Lower lobe of right lung (tissue), 2 donors: Measurements from ENCODE around the gene PRODH. TPM values are rescaled to one million over a fixed set of nuclear protein-coding genes. Genes with fewer than 3 reads are reported as not detected.
"Not testable (repeated sequence)": the region's sequence is repeated elsewhere in the genome, so short reads cannot be mapped to it uniquely, and the experiment has no call there.

Experiments used
- ATAC-seq, 2 donors: fragments of 200-7000 bp; cut with Tn5 transposase; one replicate each; pipeline ENCODE4 v1.9.1; 2020 to 2022; ENCODE audit warnings: mild to moderate bottlenecking in 2 of 2, moderate library complexity in 2 of 2
- DNase-seq: peaks from one replicate; pipeline ENCODE4 v3.0.0-alpha.2; 2020
- H3K27ac ChIP-seq: fragments of 200-600 bp; one replicate; pipeline ENCODE4 v1.8.0; 2022
- H3K27me3 ChIP-seq: fragments of 200-600 bp; one replicate; pipeline ENCODE4 v1.8.0; 2022; ENCODE audit warnings: low read depth
- H3K36me3 ChIP-seq: fragments of 200-600 bp; one replicate; pipeline ENCODE4 v1.8.0; 2022; ENCODE audit warnings: mild to moderate bottlenecking
- H3K4me1 ChIP-seq: fragments of 200-600 bp; one replicate; pipeline ENCODE4 v1.8.0; 2022
- H3K4me3 ChIP-seq: fragments of 200-600 bp; one replicate; pipeline ENCODE4 v1.8.0; 2022; ENCODE audit warnings: mild to moderate bottlenecking
- H3K9me3 ChIP-seq: fragments of 200-600 bp; one replicate; pipeline ENCODE4 v1.8.0; 2022
- CTCF ChIP-seq: fragments of 200-600 bp; IDR thresholded peaks from one replicate; pipeline ENCODE4 v1.8.0; 2022; ENCODE audit warnings: antibody characterized with exemption, mild to moderate bottlenecking
- intact Hi-C: fragments of 100-400 bp; cut with DNase I; formaldehyde crosslinking; loops from one replicate; pipeline ENCODE4 v1.11.0; 2022
- total RNA-seq: library from RNA; stranded (reverse); fragmentation: NEBNext Ultra II Directional; extraction: Animal tissue kit (Norgen Biotek cat#: 25700); gene quantifications from one replicate; pipeline ENCODE4 v1.2.1, GENCODE V29; 2021
- donor health status: DM: no; HTN: yes; CAD: no; lungs with severe emphysema.

PRODH gene
- total RNA-seq, 1 donor from 2014 or later, result 33.9 TPM

GRCh38 chr22:18965526-18966421 is 29.7 kb upstream of the PRODH start:
- Histone ChIP-seq H3K4me1 (peaks cover 4% of the 10 kb centered on the region), H3K27me3 (peaks cover 17% of the 10 kb centered on the region), H3K36me3 (no peaks in the 10 kb centered on the region), H3K27ac (no peak overlapping the region), H3K9me3 (no peaks in the 10 kb centered on the region), H3K4me3 (no peak overlapping the region)
- ATAC-seq (no peak), DNase-seq (peak; percentile 30)
- intact Hi-C loops, result no loop called here
- no peak for TF ChIP-seq CTCF

- H3K27me3 ChIP-seq, result peaks cover 12% of the 10 kb centered on the region
- H3K4me1 ChIP-seq, H3K4me3 ChIP-seq, H3K9me3 ChIP-seq, ATAC-seq, H3K27ac ChIP-seq, H3K36me3 ChIP-seq, intact Hi-C loops: not testable (repeated sequence)
- DNase-seq, result peak; percentile 38
These were observed 28.6 kb upstream of the PRODH start for GRCh38 chr22:18964501-18965265.

- H3K27me3 ChIP-seq, ATAC-seq, intact Hi-C loops, H3K9me3 ChIP-seq, H3K27ac ChIP-seq, H3K4me3 ChIP-seq, H3K4me1 ChIP-seq, H3K36me3 ChIP-seq: not testable (repeated sequence)
- peak; percentile 33 for DNase-seq
These were observed 28.0 kb upstream of the PRODH start for GRCh38 chr22:18964051-18964450.

- intact Hi-C loops, result no loop called here
- H3K4me3 ChIP-seq, result no peak overlapping the region
- H3K9me3 ChIP-seq, result no peaks in the 10 kb centered on the region
- H3K36me3 ChIP-seq, result no peaks in the 10 kb centered on the region
- no peaks in the 10 kb centered on the region for H3K27me3 ChIP-seq
- no peaks in the 10 kb centered on the region for H3K4me1 ChIP-seq
- DNase-seq, result no peak
- TF ChIP-seq CTCF, result no peak
- no peak for ATAC-seq
- no peak overlapping the region for H3K27ac ChIP-seq
These were observed 26.2 kb upstream of the PRODH start for GRCh38 chr22:18962308-18962635.

GRCh38 chr22:18961632-18962307 is 25.7 kb upstream of the PRODH start:
- ATAC-seq, H3K27me3 ChIP-seq, H3K4me3 ChIP-seq, H3K9me3 ChIP-seq, H3K4me1 ChIP-seq, H3K27ac ChIP-seq, H3K36me3 ChIP-seq, intact Hi-C loops: not testable (repeated sequence)
- DNase-seq, result peak; percentile 36

- H3K27me3 ChIP-seq, H3K4me1 ChIP-seq, H3K36me3 ChIP-seq, H3K9me3 ChIP-seq, ATAC-seq, intact Hi-C loops, H3K4me3 ChIP-seq, H3K27ac ChIP-seq: not testable (repeated sequence)
- peak; percentile 32 for DNase-seq
These were observed 25.1 kb upstream of the PRODH start for GRCh38 chr22:18961201-18961600.

- H3K4me3 ChIP-seq, H3K4me1 ChIP-seq, H3K27me3 ChIP-seq, H3K27ac ChIP-seq, H3K36me3 ChIP-seq, ATAC-seq, H3K9me3 ChIP-seq, intact Hi-C loops: not testable (repeated sequence)
- peak; percentile 16 for DNase-seq
These were observed 24.2 kb upstream of the PRODH start for GRCh38 chr22:18960166-18960820.

GRCh38 chr22:18959741-18960140 is 23.6 kb upstream of the PRODH start:
- ATAC-seq, H3K4me1 ChIP-seq, H3K9me3 ChIP-seq, intact Hi-C loops, H3K27ac ChIP-seq, H3K36me3 ChIP-seq, H3K27me3 ChIP-seq, H3K4me3 ChIP-seq: not testable (repeated sequence)
- DNase-seq, result peak; percentile 23

- ATAC-seq, H3K27me3 ChIP-seq, H3K27ac ChIP-seq, intact Hi-C loops, H3K36me3 ChIP-seq, H3K4me1 ChIP-seq, H3K4me3 ChIP-seq, H3K9me3 ChIP-seq: not testable (repeated sequence)
- DNase-seq, result peak; percentile 23
These were observed 23.2 kb upstream of the PRODH start for GRCh38 chr22:18959266-18959665.

- H3K4me3 ChIP-seq, H3K27ac ChIP-seq, intact Hi-C loops, ATAC-seq, H3K9me3 ChIP-seq, H3K4me1 ChIP-seq, H3K27me3 ChIP-seq, H3K36me3 ChIP-seq: not testable (repeated sequence)
- DNase-seq, result peak; percentile 8
These were observed 22.6 kb upstream of the PRODH start for GRCh38 chr22:18958738-18959137.

- H3K27ac ChIP-seq, H3K9me3 ChIP-seq, H3K27me3 ChIP-seq, intact Hi-C loops, ATAC-seq, H3K4me3 ChIP-seq, H3K36me3 ChIP-seq, H3K4me1 ChIP-seq: not testable (repeated sequence)
- DNase-seq, result peak; percentile 19
These were observed 22.2 kb upstream of the PRODH start for GRCh38 chr22:18958321-18958705.
